Right renal cortex interstitium (tissue), 3 donors: ENCODE data around the gene TUSC1. TPM values are rescaled to one million over a fixed set of nuclear protein-coding genes. Genes with fewer than 3 reads are reported as not detected.
A peak's percentile ranks its signal among the peaks of the same experiment; 100 is the strongest.
"Not testable (repeated sequence)": the region's sequence is repeated elsewhere in the genome, so short reads cannot be mapped to it uniquely, and the experiment has no call there.

Experiments
- DNase-seq, 3 donors: peaks; one replicate each; pipeline ENCODE4 v3.0.0-alpha.2; 2013; ENCODE audit warnings: low read depth in 3 of 3, low spot score in 2 of 3
- polyA plus RNA-seq, 3 donors: library from polyadenylated mRNA; unstranded; fragments of 120-200 nt; gene quantifications; one replicate each; pipeline ENCODE4 v1.2.1, GENCODE V29; 2013; ENCODE audit not compliant: insufficient read length in 3 of 3

Gene TUSC1
- polyA plus RNA-seq: 10 to 100 TPM; 16.0 to 17.1 (median 17.0) TPM

DNA sequence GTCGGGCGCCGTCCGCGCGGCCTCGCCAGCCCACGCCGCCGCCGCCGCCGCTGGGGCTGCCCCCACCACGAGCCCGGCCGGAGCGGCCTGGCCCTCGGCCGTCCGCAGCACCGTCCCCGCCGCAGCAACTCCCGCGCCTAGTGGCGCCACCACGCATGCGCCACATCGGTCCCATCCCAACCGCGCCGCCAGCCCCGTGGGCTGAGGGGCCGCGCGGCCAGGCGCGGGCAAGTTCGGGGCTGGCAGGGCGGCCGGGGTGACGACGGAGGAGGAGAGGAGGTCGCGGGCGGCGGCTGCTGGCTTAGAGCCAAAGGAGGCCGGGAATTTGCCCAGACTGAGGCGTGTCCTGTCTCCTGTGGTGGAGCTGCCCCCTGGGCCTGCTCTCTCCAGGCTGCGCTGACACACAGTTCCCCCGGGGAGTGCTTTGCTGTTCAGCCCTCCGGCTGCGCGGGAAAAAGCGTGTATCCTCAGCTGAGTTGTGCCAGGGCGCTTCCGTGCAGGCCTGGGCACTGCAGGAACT, at the start of gene TUSC1:
Gene TUSC1, minus strand, starts transcription at position 298 of the 520 bp plus-strand sequence. Its CDS starts 132 bp downstream, at position 166.
- DNase-seq: peak; percentile 53 to 60 (median 57)

DNA sequence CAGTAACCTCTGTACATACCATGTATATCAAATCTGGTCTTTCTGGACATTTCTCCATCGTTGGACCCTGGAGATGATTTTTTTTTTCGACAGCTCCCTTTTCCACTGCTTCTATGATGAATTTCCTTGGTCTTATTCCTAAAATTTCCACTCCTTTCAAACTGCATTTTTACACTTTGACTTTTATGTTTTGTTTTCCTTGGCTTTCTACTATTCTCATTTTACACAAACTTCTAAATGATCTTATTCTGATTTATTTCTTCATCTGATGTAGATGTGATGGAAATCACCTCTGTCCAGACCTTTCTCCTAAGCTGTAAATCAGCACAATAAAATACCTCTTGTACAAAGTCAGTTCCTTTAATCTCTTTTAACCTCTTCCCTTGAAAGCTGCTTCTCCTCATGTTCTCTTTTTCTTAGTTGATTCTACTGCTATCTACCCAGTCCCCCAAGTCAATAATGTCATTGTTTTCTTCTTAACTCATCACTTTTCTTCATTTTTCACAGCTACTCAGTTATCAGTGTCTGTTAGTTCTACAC, 48.7 kb upstream of the TUSC1 start:
- DNase-seq: peak; percentile 23 to 50 (median 27)

DNA sequence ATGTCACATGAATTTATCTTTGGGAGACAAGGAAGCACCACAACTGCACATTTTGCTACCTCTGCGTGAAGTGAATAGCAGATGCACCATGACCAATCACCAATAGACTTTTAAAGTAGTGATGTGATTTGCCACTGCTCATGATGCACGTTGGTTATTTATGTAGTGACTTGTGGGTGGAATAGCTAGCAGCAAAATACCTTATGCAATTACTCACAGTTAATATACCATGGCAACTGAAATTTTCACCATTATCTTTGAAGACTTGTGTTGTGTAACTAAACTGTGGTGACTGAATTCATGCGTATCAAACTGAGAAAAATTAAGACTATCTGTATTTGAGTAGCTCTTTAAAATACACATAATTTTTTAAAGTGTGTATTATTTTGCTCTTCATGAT, 46.2 kb upstream of the TUSC1 start:
- DNase-seq: no peak

DNA sequence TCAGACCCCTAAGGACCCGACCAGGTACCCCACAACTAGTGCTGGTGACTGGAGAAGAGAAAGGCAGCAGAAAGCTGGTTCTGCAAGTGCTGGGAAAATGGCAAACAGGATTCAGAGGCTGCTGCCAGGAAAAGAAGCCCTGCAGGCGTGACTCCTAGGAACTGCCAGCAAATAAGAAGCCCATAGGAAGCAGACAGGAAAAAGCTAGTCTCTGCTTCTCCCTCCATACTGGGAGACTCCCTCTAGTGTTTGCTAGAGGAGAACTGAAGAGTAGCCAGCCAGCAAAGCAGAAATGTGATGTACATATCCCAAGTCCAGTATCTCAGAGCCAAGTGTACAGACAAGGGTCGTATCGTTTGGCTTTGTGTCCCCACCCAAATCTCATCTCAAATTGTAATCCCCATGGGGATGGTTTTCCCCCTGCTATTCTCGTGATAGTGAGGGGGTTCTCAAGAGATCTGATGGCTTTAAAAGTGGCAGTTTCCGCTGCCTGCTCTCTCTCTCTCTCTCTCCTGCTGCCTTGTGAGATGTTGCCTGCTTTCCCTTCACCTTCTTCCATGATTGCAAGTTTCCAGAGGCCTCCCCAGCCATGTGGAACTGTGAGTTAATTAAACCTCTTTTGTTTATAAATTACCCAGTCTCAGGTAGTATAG, 38.1 kb upstream of the TUSC1 start:
- peak in 2 of 3 donors; percentile 15 to 27 for DNase-seq

DNA sequence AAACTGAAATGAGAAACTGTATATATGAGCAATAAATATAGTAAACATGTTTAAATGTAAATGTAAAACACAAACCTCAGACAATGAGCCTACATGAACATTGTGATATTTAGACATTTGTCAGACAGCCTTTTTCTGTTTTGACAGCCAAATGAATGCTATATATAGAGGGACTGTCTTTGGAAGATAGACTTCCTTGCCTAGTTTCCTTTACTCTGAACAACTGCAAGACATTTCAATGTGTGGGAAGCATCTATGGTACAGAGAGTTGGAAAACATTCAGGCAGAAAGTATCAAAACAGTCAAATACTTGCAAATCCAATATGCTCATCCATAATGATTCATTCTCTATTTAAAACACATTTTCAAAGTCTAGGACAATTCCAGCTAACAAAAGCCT, 31.7 kb upstream of the TUSC1 start:
- DNase-seq: no peak

DNA sequence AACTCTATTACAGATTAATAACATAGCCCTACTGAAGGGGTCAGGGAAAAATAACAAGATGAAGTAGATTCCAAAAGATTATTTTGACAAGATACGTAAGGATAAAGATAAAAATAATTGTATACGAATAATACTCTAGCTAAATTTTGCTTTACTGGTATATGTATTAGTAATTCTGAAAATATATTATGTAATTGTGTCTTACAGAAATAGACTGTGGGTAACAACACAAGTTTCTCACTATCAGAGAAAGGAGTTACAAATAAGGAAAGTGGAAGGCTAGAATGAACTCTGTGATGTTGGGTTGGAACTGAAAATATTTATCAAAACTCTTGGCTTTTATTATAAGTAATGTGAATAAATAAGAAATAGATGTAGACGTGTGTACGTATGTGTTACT, 26.6 kb upstream of the TUSC1 start:
- DNase-seq: no peak

DNA sequence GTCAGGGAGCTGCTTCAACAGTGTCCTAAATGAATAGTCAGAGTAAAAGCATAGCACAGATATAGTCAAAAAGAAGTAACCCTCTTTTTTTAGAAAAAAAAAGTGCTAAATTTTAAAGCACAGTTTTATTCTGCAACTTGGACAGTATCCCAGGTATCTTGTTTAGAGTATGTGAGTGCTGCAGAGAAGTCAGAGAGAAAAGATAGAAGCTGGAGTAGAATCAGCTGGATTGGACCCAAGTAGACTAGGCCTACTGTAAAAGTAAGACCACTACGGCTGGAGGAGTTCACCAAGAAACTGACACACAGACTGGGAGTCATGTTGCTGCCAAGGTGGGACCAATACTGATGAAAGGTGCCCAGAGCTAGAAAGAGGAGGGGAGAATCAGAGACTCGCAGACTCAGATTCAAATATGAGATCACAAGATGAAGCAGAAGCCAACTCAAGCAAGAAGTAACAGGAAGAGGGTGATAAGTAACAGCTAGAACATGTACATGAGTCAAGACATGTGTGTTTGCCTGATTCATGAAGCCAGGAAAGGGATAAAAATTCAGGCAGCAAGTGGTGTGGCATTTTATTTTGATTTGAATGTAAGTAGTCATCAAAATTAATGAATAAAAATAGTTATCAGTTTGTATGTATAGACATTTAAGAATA, 25.6 kb upstream of the TUSC1 start:
- DNase-seq: no peak

DNA sequence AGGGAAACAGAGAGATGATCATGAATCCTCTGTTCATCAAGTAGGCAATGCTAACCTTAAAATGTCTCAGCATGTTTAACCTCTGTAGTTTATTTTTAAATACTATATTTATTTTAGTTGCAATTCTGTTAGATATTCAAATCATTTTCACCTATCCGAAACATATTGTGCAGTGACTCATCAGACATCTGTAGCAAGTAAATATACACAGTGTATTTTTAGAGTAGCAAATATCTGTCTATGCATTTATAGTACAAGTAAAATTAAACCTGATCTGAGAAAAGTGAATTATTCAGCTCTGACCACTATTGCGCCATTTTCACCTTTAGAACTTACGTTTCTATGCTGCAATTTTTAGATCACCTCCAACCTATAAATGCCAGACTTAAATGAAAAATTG, 24.3 kb upstream of the TUSC1 start:
- DNase-seq: no peak

DNA sequence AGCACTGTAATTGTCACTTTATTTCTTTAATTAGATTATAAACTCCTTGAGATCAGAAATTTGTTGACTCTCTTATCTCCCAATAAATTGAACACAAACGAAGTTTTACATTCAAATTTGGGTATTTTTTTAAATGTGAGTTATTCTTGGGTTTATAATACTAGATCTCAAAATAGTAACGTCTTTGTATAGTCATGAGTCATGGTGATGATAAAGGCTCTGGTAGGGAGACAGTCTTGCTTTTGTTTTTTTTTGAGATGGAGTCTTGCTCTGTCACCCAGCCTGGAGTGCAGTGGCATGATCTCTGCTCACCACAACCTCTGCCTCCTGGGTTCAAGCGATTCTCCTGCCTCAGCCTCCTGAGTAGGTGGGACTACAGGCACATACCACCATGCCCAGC, 22.7 kb upstream of the TUSC1 start:
- not testable (repeated sequence) for DNase-seq

DNA sequence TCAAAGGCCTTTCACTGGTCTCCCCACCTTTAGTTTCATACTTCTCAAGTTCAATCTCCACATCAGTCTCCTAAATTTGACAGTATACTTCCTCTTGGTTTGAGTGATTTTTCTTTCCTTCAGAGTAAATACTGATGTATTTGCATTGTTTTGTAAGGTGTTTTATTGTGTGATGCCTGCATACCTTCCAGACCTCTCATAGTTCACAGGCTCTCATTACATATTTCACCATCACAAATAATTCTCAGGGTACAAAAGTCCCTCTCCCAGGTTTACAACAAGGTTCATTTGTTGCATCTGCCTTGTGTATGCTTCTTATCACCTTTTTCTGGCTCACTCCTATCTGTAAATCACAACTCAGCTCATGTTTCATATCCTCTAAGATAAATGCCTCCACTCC, 22.2 kb upstream of the TUSC1 start:
- DNase-seq: no peak

DNA sequence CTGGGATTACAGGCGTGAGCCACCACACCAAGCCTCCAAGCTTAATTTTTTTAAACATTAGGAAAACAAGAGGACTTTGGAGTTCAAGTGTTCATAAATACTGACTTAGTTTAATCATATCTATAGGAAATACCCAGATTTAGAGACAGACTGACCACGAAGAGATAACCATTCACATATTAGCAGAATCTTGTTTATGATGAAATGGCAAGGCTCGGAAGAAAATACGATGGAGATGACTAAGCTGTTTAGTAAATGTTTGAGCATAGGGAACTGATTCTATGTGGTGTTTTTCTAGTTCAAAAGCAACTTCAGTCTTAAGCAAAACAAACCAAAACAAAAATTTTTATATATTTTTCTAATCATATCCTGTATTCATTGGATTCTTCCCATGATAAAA, 13.5 kb upstream of the TUSC1 start:
- no peak for DNase-seq

DNA sequence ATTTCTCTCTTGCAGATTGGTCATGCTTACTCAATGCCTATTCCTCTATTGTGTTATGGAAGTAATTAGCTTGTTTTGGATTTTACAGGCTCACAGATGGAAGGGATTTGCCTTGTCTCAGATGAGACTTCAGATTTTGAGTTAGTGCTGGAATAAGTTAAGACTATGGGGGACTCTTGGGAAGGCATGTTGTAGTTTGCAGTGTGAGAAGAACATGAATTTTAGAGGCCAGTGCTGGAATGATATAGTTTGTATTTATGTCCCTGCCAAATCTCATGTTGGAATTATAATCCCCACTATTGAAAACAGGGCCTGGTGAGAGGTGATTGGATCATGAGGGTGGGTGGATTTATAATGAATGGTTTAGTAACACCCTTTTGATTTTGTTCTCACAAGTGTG, 6.1 kb upstream of the TUSC1 start:
- DNase-seq: no peak

DNA sequence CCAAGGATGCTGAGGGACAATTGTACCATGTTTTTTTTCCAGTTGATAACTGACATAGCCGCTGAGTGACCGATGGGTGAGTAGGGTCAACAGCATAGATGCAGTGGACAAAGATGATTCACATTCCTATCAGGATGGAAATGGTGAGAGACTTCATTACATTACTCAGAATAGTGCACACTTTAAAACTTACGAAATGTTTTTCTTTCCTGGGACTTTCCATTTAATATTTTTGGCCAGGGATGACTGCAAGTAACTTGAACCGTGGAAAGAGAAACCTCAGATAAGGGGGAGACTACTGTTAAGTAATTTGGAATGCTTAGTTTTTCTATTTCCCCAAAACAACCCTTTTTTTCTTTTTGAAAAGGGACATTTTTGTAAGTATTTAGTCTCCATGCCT, 3.0 kb upstream of the TUSC1 start:
- no peak for DNase-seq

DNA sequence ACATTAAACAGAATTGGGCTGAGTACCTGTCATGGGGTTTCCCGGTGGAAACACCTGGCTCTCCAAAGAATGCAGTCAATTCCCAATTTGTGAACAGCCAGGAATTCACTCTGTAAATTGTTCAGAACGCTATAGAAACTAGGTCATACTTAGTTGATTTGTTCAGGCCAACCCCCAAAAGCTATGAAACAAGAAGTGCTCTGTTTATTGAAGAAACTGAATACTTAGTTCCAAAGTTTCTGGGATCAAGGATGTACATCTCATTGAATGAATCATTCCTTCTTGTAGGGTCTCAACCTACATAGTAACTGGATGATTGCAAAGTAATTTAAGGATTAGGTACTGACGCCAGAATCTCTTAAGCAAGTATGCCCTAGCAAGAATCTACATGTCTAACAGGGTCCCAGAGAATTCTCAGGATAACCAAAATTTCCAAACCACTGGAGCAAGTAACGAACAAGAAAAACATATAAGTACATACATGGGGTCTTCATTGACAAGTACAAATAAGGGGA, 659 bp upstream of the TUSC1 start:
- DNase-seq: no peak

DNA sequence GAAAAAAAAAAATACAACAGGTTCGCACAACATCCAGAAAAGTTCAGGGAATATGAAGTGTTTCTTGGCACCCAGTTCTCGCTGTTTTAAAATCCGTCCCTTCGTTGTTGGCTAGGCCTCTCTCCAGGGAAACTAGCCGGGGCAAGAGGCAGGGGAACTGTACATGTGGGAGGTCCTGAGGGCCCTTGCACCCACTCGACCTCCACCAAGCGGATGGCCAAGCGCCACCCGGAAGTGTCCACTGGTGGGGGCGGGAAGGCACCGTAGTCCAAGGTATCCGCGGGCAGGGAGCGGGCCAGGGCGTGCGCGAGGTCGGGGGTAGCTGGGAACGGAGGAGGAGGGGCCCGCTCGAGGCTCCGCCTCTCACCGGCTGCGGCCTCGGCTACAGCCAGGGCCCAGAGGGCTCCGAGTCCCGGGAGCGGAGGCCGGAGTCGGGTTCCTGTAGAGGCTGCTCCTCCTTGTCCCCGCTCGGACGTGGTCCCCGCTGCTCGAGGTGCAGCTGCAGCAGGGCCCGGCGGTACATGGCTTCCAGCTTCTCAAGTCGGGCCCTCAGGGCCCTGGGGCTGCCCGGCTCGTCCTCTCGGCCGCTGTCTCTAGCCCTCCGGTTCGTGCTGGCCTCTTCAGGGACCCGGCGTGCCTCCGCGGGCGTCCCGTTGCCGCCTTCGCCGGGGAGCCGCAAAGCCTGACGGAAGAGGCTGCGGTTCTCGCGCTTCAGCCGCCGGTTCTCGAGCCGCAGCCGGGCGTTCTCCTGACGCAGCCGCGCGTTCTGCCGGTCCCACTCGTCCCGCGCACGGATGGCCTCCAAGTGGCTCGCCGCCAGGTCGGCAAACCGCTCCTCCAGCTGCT, 720 bp downstream of the TUSC1 start:
- DNase-seq: peak; percentile 45 to 74 (median 67)

DNA sequence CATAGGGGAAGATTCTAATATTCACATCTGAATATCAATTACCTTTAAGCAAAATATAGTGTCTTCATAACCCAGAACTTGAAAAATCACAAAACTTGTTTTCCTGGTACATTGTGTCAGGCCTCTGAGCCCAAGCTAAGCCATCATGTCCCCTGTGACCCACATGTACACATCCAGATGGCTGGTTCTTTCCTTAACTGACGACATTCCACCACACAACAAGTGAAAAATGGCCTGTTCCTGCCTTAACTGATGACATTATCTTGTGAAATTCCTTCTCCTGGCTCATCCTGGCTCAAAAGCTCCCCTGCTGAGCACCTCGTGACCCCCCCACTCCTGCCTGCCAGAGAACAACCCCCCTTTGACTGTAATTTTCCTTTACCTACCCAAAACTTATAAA, 2.4 kb downstream of the TUSC1 start:
- not testable (repeated sequence) for DNase-seq

DNA sequence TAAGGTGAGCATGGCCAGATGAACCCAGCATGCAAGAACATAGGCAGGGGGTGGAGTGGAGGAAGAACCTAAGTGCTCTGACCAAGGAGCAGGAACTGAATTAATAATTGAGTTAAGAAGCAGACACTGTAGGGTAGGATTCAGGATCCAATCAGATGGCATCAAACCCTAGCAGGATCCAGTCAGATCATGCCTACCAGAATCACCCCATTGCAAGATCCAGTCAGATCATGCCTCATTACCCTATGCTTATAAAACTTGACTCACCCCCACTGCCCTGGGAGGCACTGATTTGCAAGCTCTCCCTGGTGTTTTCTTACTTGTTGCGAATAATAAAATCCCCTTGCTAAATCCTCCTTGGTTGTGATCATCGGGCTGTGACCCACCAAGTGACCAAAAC, 19.7 kb downstream of the TUSC1 start:
- no peak for DNase-seq

DNA sequence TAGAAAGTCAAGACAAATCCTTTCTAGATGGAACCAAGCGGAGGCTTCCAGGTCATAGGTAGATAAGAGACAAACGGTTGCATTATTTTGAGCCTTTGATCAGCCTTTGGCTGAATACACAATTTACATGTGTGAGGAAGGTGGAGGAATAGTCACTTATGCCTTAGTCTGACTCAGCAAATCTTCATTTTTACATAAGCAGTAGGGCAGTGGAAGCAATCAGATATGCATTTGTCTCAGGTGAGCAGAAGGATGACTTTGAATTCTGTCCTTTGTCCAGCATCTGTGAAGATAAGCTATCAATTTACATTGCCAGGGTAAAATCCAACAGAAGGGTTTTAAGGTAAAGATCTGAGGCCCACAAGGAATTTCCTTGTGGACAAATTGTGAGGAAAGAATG, 23.8 kb downstream of the TUSC1 start:
- no peak for DNase-seq

DNA sequence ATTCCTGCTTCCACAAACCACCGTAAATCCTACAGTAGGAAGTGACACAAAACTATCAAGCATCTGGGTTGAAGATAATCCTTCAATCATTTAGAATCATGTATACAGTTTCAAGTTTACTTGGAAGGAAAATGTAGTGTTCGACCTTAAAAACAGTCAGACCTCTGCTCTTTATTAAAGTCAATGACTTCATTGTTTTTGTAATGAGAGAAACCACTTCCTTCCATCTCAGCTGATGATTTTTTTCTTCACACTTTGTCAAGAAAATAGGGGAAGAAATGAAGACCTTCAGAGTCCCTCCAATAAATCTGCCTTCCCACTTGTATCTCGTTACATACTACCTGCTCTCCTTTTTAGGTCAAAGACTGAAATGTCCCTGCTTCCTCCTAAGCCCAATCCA, 30.1 kb downstream of the TUSC1 start:
- no peak for DNase-seq

DNA sequence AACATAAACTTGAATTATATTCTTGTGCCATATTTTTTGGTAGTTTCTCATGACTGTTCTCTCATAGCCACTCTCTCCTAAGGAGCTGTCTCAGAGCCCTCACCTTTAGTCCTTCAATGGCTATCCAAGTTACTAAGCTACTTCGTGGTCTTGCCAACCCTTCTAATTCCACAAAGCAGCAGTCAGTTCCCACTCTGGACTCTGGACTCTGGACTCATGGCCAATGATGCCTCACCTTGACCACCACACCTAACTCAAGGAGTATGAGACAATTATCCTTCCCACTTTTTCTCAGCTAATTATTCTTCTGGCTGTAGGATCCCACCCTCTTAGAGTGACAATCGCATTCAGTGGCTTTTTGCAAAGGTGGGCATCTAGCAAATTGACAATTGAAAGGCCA, 42.2 kb downstream of the TUSC1 start:
- no peak for DNase-seq

DNA sequence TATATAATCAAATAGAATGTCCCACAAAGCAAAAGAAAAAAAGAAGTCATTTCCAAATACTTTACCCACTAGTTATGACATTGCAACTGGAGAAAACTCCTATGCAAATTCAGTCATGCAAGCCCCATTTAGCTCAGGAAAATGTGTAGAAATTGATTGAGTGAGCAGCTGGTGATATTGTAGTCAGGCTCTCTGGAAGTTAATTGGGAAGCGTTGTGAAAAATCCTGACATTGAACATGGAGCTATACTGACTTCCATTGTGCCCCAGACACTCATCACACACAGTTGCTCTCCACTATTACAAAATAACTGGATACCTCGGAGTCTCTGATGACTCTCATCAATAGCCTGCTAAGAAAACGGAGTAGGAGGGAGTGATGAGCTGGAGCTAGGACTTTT, 49.0 kb downstream of the TUSC1 start:
- DNase-seq: no peak
